Transverse colon (tissue), 4 donors: ENCODE data around the gene WNT4.

Experiments used
- POLR2A ChIP-seq: fragments of 450-650 bp; IDR thresholded peaks from one replicate; pipeline ENCODE4 v1.6.1; 2016; ENCODE audit warnings: antibody characterized with exemption, mild to moderate bottlenecking, moderate library complexity
- POLR2AphosphoS5 ChIP-seq, 3 donors: sonication (generic); formaldehyde crosslinking; IDR thresholded peaks; one replicate each; pipeline ENCODE4 v1.6.1; 2016; ENCODE audit warnings: antibody characterized with exemption in 3 of 3
- TF ChIP-seq, protein P1 (sequence below), 5 experiments: fragments of 200-600 bp in 3 of 5; fragments of 450-650 bp in 2 of 5; sonication (generic) in 3 of 5; IDR thresholded peaks; 1 replicate in 2 of 5; 2 replicates in 3 of 5; pipeline ENCODE4 v1.5.1; 2016 to 2017; ENCODE audit warnings: antibody characterized with exemption in 5 of 5, inconsistent platforms in 3 of 5, mild to moderate bottlenecking in 2 of 5, moderate library complexity in 1 of 5

DNA sequence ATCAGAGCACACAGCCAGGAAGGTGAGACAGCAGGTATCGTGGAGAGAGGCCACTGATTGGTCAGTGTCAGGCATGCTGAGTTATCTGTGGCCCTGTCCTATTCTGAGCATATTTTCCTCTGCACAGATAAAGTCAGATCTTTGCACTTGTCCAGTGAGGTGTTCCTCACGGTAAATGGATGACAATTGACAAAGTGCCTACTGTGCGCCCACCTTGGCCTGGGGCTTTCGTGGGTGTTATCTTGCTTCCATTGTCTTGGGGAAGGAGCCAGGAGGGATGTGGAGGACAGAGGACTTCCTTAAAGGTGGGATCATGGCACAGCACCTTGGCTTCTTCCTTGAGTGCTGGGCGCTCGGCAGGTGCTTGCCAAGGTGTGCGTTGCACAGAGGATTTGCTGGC lies 46.0 kb upstream of the WNT4 start:
- TF ChIP-seq POLR2A (no peak), POLR2AphosphoS5 (IDR thresholded peaks at IDR 0.05) (no peak)
- TF ChIP-seq, protein P1, sequence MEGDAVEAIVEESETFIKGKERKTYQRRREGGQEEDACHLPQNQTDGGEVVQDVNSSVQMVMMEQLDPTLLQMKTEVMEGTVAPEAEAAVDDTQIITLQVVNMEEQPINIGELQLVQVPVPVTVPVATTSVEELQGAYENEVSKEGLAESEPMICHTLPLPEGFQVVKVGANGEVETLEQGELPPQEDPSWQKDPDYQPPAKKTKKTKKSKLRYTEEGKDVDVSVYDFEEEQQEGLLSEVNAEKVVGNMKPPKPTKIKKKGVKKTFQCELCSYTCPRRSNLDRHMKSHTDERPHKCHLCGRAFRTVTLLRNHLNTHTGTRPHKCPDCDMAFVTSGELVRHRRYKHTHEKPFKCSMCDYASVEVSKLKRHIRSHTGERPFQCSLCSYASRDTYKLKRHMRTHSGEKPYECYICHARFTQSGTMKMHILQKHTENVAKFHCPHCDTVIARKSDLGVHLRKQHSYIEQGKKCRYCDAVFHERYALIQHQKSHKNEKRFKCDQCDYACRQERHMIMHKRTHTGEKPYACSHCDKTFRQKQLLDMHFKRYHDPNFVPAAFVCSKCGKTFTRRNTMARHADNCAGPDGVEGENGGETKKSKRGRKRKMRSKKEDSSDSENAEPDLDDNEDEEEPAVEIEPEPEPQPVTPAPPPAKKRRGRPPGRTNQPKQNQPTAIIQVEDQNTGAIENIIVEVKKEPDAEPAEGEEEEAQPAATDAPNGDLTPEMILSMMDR (IDR thresholded peaks at IDR 0.05), result no peak
